HG03558 (cell line): ENCODE data around the gene KRTAP1-4.
"Not testable (repeated sequence)": the region's sequence is repeated elsewhere in the genome, so short reads cannot be mapped to it uniquely, and the experiment has no call there.

ENCODE experiments used
- ATAC-seq: cut with Tn5 transposase; IDR thresholded peaks from one replicate; pipeline ENCODE4 v1.9.1; 2021; ENCODE audit warnings: moderate number of reproducible peaks; ENCODE audit not compliant: unreplicated experiment; ENCODE audit errors: extremely low read depth

The KRTAP1-4 gene

DNA sequence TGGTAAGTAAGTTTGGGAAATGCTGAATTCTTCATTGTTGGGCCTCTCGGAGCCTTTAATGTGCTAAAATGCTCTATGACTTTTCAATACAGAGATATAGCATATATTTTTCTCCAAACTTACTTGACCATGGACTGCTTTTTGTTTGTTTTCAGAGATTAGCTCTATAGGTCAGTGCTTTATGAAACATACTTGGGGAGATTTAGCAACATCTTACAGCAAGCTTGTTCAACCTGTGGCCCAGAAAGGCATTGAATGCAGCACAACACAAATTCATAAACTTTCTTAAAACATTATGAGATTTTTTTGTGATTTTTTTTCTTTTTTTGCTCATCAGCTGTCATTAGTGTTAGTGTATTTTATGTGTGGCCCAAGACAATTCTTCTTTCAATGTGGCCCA, 20.1 kb downstream of the KRTAP1-4 start:
- no peak for ATAC-seq

DNA sequence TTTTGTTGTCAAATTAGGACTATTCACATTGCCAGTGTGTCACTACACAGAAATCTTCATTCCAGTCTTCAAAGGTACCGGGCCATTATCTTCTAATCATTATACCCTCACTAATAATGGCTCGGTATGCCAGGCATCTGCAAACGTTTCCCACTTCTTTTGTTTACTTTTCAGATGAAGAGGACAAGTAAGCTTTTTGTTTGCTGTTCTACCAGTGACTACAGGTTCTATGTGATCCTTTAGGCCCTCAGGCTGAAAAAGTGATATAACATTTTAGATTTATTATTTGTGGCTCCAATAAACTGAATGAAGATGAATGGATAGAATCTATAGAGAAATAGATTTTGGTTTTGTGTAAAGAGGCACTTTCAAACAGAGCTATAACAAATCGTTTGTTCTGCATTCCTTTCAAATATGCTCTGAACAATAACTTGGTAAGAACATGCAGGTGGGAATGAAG, 20.7 kb downstream of the KRTAP1-4 start:
- no peak for ATAC-seq

DNA sequence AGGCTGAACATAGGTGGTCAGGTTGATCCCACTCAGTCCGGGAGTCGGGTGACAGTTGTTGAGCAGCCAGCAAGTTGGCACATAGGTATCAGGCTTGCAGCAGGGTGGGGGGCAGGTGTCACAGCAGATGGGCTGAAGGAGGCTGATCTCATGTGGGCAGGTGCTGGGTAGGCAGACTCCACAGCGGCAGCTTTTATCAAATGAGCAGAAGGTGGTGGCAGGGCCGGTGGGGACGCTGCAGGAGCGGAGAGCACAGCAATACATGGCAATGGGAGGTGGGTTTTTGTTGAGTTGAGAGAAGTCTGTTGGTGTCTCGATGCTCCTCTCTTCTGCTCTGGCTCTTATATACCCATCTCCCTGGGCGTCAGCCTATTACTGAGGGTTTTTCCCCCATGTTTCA, 21.2 kb downstream of the KRTAP1-4 start, which contains the start of gene KRTAP3-1:
Gene KRTAP3-1 (minus strand): TSS at position 318 of the 400 bp plus-strand sequence. CDS start 54 bp downstream, at position 264.
- ATAC-seq = no peak

DNA sequence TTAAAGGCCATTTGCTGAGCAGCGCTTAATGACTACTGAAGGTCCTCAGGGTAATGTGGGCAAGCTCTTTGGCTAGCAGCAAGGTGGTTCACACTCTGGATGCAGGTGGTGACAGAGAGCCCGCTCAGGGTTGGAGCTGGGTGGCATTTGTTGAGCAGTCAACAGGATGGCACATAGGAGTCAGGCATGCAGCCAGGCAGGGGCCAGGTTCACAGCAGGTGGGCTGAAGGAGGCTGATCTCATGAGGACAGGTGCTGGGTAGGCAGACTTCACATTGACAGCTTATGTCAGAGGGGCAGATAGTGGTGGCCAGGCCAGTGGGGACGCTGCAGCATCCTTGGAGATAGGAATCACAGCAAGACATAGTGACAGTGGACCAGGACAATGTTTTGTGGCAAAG, 25.6 kb downstream of the KRTAP1-4 start:
- no peak for ATAC-seq

DNA sequence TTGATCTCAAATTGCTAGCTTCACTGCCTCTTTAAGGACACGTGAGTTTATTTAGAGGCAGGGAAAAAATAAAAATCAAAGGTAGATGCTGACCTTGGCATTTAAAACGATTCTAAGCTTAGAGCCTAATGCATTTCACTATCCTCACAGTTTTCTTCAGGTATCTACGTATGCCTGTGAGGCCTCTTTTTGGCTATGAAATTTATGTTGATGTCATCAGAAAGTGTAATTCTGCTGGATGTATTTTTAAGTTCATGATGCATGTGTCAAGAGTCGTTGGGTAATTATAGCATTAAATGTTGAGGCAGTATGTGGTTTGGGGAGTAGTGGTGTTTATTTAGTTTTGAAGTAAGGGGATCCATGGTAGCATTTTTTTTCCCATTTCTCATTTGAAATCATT, 26.1 kb downstream of the KRTAP1-4 start:
- ATAC-seq = no peak

DNA sequence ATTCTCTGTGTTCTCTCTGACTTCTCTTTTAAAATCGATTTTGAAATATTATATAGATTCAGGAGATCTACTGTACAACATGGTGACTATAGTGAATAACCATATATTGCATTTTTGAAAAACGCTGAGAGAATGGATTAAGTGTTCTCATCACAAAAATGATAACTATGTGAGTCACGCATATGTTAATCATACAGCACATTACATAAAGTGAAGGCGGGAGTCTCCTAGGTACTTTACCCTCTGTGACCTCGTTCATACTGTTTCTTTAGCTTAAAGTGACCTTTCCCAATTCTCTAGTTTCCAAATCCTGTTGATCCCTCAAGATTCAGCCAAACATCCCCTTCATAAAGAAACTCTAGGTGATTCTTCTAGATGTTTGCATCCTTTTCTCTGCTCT, 27.2 kb downstream of the KRTAP1-4 start:
- no peak for ATAC-seq

DNA sequence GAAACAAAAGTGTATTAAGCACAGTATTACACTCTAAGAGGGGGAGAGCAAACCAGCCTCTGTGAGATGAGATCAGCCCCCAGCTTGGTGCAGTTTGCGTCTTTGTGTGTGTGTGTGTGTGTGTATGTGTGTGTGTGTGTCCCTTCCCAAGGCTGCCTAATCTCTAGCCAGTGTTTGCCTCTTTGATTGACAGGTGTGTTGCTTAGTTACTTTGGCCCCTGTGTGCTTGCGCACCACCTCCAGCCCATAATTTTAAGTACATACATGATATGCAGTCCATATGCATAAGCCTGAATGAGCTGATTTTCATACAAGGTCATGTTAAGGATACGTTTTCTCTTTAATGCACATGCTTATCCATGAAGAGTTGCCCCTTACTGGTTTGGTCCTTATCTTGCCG, 28.2 kb downstream of the KRTAP1-4 start:
- no peak for ATAC-seq

DNA sequence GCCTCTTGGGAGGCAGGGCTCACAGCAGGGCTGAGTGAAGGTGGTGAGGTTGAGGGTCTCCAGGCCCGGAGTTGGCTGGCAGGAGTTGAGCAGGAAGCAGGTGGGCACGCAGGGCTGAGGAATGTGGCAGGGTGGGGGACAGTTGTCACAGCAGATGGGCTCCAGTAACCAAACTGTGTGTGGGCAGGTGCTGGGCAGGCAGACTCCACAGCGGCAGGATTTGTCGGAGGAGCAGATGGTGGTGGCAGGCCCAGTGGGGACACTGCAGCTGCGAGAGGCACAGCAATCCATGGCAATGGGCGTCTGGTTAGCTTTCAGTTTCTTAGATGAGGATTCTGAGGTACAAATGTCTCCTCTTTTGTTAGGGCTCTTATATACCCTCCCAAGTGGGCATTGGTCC, 30.4 kb downstream of the KRTAP1-4 start, which contains the start of gene KRTAP3-2:
Gene KRTAP3-2 (minus strand): TSS at position 344 of the 400 bp plus-strand sequence. CDS start 53 bp downstream, at position 291.
- ATAC-seq = not testable (repeated sequence)

DNA sequence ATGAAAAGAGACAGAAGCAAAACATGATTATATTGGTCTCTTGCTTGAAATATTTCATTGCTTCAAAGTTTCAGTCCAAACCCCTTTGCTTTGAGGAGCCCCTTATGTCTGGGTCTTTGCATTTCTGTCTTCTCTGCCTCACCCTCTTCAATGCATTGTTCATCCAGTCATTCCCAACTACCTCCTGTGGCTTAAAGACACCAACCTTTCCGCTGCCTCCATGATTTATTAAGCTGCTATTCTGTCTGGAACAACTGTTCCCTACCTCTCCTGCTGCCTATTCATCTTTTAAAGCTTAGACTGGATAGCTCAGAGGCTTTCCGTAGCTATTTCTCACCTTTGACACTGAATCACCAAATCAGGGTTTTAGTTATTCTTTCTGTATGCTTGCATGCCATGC, 32.6 kb downstream of the KRTAP1-4 start:
- no peak for ATAC-seq

DNA sequence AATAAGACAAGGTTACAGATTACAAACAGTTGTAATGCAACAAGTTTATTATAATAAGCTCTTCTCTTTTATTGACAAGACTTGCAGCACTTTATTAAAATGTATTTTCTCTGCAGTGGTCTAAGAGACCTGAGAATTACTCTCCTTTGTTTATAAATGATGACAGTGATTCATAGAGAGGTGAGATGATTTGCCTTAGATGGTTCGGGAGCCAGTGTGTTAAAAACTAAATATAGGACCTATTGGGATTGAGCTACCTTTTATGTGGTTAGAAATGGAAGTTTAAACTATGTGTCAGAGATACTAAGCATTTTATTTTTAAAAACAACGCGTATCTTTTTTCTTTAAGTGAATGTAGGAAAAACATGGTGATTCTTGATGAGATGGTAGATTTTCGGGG, 33.2 kb downstream of the KRTAP1-4 start:
- no peak for ATAC-seq

DNA sequence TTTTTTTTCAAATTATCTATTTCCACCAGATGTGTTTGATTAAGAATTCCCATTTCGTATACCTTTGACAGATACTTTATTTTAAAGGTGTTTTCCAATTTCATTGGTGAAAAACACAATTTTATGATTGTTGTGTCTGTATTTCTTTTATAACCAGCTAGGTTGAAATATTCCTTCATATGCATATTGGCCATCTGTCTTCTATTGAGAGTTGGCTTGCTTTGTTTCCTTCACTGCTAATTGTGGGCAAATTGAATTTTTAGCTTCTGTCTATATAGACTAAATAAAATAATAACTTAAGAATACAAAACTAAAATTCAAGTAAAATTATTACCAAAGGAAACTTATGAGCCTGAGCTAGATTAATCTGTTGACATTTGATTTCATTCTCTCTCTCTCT, 34.9 kb downstream of the KRTAP1-4 start:
- ATAC-seq = no peak

DNA sequence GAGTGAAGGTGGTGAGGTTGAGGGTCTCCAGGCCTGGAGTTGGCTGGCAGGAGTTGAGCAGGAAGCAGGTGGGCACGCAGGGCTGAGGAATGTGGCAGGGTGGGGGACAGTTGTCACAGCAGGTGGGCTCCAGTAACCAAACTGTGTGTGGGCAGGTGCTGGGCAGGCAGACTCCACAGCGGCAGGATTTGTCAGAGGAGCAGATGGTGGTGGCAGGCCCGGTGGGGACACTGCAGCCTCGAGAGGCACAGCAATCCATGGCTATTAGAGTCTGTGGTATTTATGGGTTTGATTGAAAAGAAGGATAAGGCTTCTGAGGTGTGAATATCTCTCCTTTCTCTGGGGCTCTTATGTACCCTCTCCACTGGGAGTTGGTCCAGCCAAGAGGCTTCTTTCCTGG, 36.2 kb downstream of the KRTAP1-4 start, which contains the start of gene KRTAP3-3:
Gene KRTAP3-3 (minus strand): TSS at position 326 of the 400 bp plus-strand sequence. CDS start 67 bp downstream, at position 259.
- ATAC-seq = no peak

DNA sequence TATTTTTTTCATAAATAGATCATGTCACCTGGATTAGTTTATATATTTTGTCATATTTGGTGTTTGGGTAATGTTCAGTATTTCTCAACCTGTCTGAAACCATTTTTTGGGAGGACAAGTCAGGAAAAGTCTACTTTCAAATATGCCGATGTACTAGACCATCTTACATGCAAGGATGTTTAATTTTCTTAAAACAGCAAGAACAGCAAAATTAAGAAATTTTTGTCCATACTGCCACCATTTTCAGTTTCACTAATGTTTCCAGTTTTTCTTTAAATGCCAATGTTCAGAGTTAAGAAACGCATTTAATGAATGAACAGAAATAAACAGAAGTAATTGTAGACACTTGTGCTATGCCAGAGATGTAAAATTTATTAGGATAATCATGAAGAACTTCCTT, 36.9 kb downstream of the KRTAP1-4 start:
- no peak for ATAC-seq

DNA sequence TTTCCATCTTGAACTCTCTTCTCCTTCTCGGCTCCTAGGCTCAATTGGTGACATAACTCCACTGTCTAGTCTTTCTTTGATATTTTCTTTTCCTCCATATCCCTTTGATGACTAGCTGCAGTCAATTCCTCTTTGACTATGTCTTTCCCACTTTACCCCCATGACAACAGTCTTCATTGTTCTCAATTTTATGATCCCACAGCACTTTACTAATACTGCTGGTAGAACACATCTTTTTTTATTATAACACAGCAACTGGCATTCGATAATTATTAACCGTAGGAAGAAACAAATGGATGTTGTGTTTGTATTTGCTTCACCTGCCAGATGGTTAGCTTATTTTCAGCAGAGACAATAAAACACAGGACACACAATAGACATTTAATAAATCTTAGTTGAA, 37.3 kb downstream of the KRTAP1-4 start:
- no peak for ATAC-seq

DNA sequence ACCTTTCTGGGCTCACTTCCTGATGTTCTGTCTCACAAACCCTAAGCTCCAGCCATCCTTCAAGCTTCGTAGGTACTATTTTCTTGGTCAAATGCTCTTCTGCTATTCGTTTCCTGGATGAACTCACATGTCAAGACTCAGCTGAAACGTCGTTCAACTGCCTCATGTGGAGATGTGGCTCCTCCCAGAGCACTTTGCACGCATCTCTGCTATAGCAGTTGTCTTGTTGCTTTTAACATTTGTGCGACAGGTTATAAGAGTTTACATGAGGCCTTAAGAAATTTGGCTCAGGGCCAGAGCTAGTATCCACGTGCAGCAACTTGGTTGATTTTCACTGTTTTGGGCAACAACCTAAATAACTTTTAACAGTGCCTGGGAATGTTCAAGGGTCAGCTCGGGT, 43.1 kb downstream of the KRTAP1-4 start:
- ATAC-seq = no peak

DNA sequence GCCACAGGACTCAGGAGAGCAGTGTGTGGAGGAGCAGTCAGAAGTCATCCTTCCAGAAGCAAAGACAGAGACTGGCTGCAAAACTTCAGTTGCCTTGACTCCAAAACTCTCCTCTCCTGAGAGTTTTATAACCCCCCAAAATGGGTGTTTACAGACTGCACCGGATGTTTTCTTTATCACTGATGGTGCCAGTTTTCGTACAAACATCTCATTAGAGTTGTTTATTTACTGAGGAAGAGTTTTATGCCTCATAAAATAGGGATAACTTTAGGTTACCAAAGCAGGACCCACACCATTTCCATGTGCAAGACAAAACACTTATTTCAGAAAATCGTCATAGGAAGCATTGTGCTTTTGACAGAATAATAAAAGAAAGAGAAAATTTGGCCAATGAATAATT, 45.8 kb downstream of the KRTAP1-4 start, which contains the start of gene KRT40:
Gene KRT40 (minus strand): TSS at position 101 of the 400 bp plus-strand sequence. CDS start 53 bp downstream, at position 48.
- no peak for ATAC-seq

DNA sequence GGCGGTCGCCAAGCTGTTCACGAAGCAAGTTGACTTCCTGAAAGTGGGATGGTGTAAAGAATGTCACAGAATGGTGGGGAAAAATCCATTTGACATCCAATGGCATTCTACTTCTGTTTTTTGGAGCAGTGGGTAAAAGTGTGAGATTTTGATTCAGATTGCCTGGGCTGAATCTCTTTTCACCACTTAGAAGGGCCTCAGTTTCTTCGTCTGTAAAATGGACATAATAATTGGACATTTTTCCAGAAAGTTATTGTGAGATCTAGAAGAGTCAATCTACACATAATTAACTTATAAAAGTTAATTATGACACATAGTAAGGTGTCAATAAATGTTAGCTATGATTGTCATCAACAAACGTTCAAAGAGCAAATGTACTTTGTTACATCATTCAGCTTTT, 48.9 kb downstream of the KRTAP1-4 start:
- no peak for ATAC-seq

DNA sequence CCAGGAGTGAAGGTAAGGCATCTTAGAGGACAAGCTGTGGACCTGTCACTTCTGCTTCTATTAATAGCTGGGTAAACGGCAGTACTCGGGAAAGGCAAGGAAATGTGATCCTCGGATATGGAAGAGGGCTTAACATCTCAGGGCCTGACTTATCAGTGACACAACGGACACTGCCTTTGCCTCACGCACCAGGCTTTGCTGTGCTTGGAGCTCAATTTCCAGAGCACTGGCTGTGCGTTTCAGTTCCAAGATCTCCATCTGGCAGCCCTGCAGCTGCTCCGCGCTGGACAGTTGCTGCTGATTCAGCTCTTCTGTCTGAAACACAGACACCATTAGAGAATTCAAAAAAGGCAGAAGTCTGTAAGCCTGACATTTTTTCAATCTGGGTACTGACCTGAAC, 49.4 kb downstream of the KRTAP1-4 start:
- ATAC-seq = no peak

DNA sequence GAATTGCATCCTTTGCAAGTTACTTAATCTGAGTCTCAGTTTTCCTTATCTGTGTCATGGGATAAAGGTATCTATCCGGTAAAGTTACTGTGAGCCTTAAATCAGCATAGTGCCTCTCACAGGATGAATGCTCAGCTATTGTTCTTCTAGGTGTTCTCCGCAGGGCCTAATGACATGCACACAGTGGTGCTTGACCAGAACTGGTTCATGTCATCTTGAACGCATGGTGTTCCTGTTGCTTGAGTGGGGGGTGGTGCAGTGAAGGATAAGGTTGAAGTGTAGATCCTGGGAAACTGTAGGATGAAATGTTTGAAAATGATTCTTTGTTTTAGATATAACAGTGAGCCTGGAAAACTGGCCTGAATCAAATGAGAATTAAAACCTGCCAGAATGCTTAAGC, 49.9 kb downstream of the KRTAP1-4 start:
- ATAC-seq = no peak
